HepG2 (cell line): ENCODE data around the gene POLG2. TPM values are rescaled to one million over a fixed set of nuclear protein-coding genes. Genes with fewer than 3 reads are reported as not detected.

Source experiments
- ATAC-seq: fragments of 200-7000 bp; cut with Tn5 transposase; 3 replicates; pipeline ENCODE4 v1.9.1; 2020; ENCODE audit warnings: mild to moderate bottlenecking, moderate library complexity
- BruUV-seq: library from RNA; stranded (reverse); fragments of 400-500 nt; replicated peaks from 2 replicates; lab custom pipeline; 2021; lab: Mats Ljungman, UMichigan
- CTCF ChIA-PET: fragments of 300-600 bp; formaldehyde crosslinking; extraction: SDS; loops from one replicate; lab custom pipeline; 2021; ENCODE audit warnings: low total read pairs, inconsistent platforms, low intra/inter-chr PET ratio; lab: Yijun Ruan, JAX
- POLR2A ChIA-PET: fragments of 350-600 bp; sonication (Branson Sonifier 250); formaldehyde crosslinking; loops from one replicate; lab custom pipeline; 2020; ENCODE audit warnings: antibody characterized with exemption, inconsistent platforms; lab: Yijun Ruan, JAX
- DNase-seq: peaks from one replicate; pipeline ENCODE4 v3.0.0-alpha.2; 2015; ENCODE audit warnings: low spot score
- FAIRE-seq: peaks from 3 replicates; lab custom pipeline; 2011; peaks lifted over from hg19 to GRCh38; lab: Jason Lieb, UNC
- H2AFZ ChIP-seq: one replicate; pipeline ENCODE4 v1.6.1; 2011; ENCODE audit warnings: low read length, inconsistent platforms
- H3K27ac ChIP-seq: fragments of 300-600 bp; 3 replicates; pipeline ENCODE4 v1.8.0; 2011; ENCODE audit warnings: mixed run types, mild to moderate bottlenecking, mixed read lengths, low read length, inconsistent platforms; ENCODE audit not compliant: insufficient read depth; ENCODE audit errors: extremely low read length
- H3K27me3 ChIP-seq, 2 experiments: fragments of 200-600 bp in 1 of 2; 2 replicates in 1 of 2; 3 replicates in 1 of 2; pipeline versions ENCODE4 v1.6.0 to v1.8.0; 2011; ENCODE audit warnings: low read length in 2 of 2, mild to moderate bottlenecking in 2 of 2, moderate library complexity in 2 of 2, inconsistent platforms in 1 of 2; ENCODE audit not compliant: insufficient read depth in 2 of 2, control insufficient read depth in 1 of 2
- H3K36me3 ChIP-seq, 2 experiments: fragments of 200-600 bp in 1 of 2; replicated peaks in 1 of 2; 2 replicates in 1 of 2; 3 replicates in 1 of 2; pipeline versions ENCODE4 v1.5.1 to v1.8.0; 2011; ENCODE audit warnings: low read length in 2 of 2, inconsistent platforms in 1 of 2; ENCODE audit not compliant: insufficient read depth in 2 of 2, control insufficient read depth in 1 of 2
- H3K4me1 ChIP-seq: 2 replicates; pipeline ENCODE4 v1.5.1; 2012; ENCODE audit warnings: low read length, inconsistent platforms; ENCODE audit not compliant: insufficient read depth
- H3K4me2 ChIP-seq: 2 replicates; pipeline ENCODE4 v1.6.0; 2011; ENCODE audit warnings: low read depth, low read length, inconsistent platforms
- H3K4me3 ChIP-seq, 3 experiments: fragments of 200-600 bp in 1 of 3; sonication (generic), shearing (Covaris generic) in 1 of 3; replicated peaks in 1 of 3; 2 replicates each; pipeline ENCODE4 v1.5.1; 2011 to 2016; ENCODE audit warnings: low read length in 3 of 3, inconsistent platforms in 2 of 3, low read depth in 2 of 3, mild to moderate bottlenecking in 2 of 3, control low read depth in 1 of 3, mixed read lengths in 1 of 3; ENCODE audit not compliant: insufficient read depth in 1 of 3
- H3K79me2 ChIP-seq: one replicate; pipeline ENCODE4 v1.6.1; 2011; ENCODE audit warnings: low read length, inconsistent platforms; ENCODE audit not compliant: insufficient read depth
- H3K9ac ChIP-seq: 2 replicates; pipeline ENCODE4 v1.6.0; 2011; ENCODE audit warnings: mild to moderate bottlenecking, low read depth, low read length, inconsistent platforms; ENCODE audit not compliant: insufficient read depth
- H3K9me3 ChIP-seq: 2 replicates; pipeline ENCODE4 v1.5.1; 2012; ENCODE audit warnings: mild to moderate bottlenecking, low read length
- H4K20me1 ChIP-seq: 2 replicates; pipeline ENCODE4 v1.6.0; 2011; ENCODE audit warnings: inconsistent platforms, mild to moderate bottlenecking, low read length, moderate library complexity; ENCODE audit not compliant: insufficient read depth
- TBP ChIP-seq: sonication (generic); formaldehyde crosslinking; IDR thresholded peaks from 2 replicates; pipeline ENCODE4 v1.5.0; 2020; ENCODE audit warnings: missing genetic modification reagents
- TBX3 ChIP-seq: fragments of 450-650 bp; IDR thresholded peaks from 2 replicates; pipeline ENCODE4 v1.6.1; 2017; ENCODE audit warnings: antibody characterized with exemption, mild to moderate bottlenecking, inconsistent platforms, borderline replicate concordance
- ZC3H4 ChIP-seq: sonication (generic); formaldehyde crosslinking; IDR thresholded peaks from 2 replicates; pipeline ENCODE4 v1.4.0; 2020; ENCODE audit warnings: missing genetic modification reagents, borderline replicate concordance
- ZNF318 ChIP-seq: sonication (generic); formaldehyde crosslinking; IDR thresholded peaks from 2 replicates; pipeline ENCODE4 v1.4.0; 2020; ENCODE audit warnings: mild to moderate bottlenecking, missing genetic modification reagents
- ZNF382 ChIP-seq: sonication (generic); formaldehyde crosslinking; IDR thresholded peaks from 2 replicates; pipeline ENCODE4 v1.5.0; 2020; ENCODE audit warnings: missing genetic modification reagents, mild to moderate bottlenecking, borderline replicate concordance
- WGBS: methylation state at CpG from one replicate; pipeline ENCODE4 v1.1.6; 2017; ENCODE audit warnings: low lambda C conversion rate; 5-methylcytosine and 5-hydroxymethylcytosine counted together
- in situ Hi-C: cut with HindIII; loops from 2 replicates; pipeline ENCODE4 v1.10.0; 2017; ENCODE audit warnings: low pct_unique_long_range_greater_than_20kb; ENCODE audit not compliant: extremely low pct_ligation_motif_present
- intact Hi-C: fragments of 100-400 bp; cut with micrococcal nuclease; formaldehyde crosslinking; loops from one replicate; pipeline ENCODE4 v1.10.0; 2022; ENCODE audit not compliant: unreplicated experiment
- polyA plus RNA-seq, 8 experiments: library from polyadenylated mRNA; depleted of rRNA in 3 of 8; stranded (reverse) in 7 of 8; unstranded in 1 of 8; fragments of >200 nt; fragmentation: Illumina TruSeq in 4 of 8; extraction: Trizol in 4 of 8; gene quantifications; 2 replicates each; pipeline versions ENCODE4 v1.2.1 to v1.2.3, GENCODE V29; 2011 to 2016; ENCODE audit warnings: low read depth in 4 of 8, missing spikeins in 1 of 8, mixed read lengths in 1 of 8; ENCODE audit not compliant: insufficient read depth in 1 of 8
- total RNA-seq, 5 experiments: library from RNA; depleted of rRNA; stranded (reverse); fragments of >200 nt; fragmentation: Illumina TruSeq; extraction: Trizol; gene quantifications; 2 replicates each; pipeline ENCODE4 v1.2.3, GENCODE V29; 2016; ENCODE audit warnings: low read depth in 1 of 5
- TF ChIP-seq, protein P1 (sequence below): sonication (generic); formaldehyde crosslinking; IDR thresholded peaks from 2 replicates; pipeline ENCODE4 v1.8.0; 2022; ENCODE audit warnings: mild to moderate bottlenecking, missing genetic modification reagents

Gene POLG2
- total and polyA plus RNA-seq, 2 of the 13 experiments (the other 11 are each of a cell fraction or from before 2014, with no cell fraction given), result 21.1 to 25.5 TPM

DNA sequence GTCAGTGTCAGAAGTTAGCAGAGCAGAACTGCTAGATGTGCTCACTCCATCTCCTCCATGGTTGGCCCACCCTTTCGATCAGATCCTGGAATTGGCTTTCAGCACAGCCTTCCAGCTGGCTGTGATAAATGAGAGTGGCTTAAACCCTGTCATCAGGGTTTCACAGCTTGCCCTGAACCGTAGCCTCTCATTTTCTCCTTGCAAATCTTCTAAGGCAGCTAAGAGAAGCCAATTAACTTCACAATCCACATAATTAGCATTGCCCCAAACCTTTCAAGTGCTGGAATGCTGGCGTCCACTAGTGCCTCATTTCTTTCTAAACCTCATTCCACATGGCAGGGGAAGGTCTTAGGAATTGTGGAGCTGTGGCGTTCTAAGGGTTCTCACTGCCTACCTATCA is 26.2 kb downstream of the POLG2 start:
- no peak; the same call in 2 of the 3 replicates for ATAC-seq
- no peak for DNase-seq
- FAIRE-seq, result no peak
- intact Hi-C loops, result no loop called here
- no TSS peak for BruUV-seq
- no peak overlapping the region for H3K27ac ChIP-seq
- H3K9me3 ChIP-seq, result no peaks in the 10 kb centered on the region
- no peak overlapping the region for H2AFZ ChIP-seq
- H3K4me2 ChIP-seq, result no peak overlapping the region
- WGBS, result 45% methylated on average over 4 of the region's 4 CpGs
- no peak overlapping the region for H3K9ac ChIP-seq
- H4K20me1 ChIP-seq, result no peaks in the 10 kb centered on the region
- CTCF ChIA-PET, result no interaction called here
- no peaks in the 10 kb centered on the region for H3K4me1 ChIP-seq
- TF ChIP-seq, protein P1, sequence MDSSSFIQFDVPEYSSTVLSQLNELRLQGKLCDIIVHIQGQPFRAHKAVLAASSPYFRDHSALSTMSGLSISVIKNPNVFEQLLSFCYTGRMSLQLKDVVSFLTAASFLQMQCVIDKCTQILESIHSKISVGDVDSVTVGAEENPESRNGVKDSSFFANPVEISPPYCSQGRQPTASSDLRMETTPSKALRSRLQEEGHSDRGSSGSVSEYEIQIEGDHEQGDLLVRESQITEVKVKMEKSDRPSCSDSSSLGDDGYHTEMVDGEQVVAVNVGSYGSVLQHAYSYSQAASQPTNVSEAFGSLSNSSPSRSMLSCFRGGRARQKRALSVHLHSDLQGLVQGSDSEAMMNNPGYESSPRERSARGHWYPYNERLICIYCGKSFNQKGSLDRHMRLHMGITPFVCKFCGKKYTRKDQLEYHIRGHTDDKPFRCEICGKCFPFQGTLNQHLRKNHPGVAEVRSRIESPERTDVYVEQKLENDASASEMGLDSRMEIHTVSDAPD, result no peak
- no peak for TF ChIP-seq ZNF318 (CRISPR knock-in tag)
- no peak for TF ChIP-seq ZNF382
- no peak for TF ChIP-seq TBX3
- no peak for TF ChIP-seq ZC3H4 (CRISPR knock-in tag)
- TF ChIP-seq TBP, result no peak
- no peaks in the 10 kb centered on the region for H3K79me2 ChIP-seq
- peaks cover 0 to 6% of the 10 kb centered on the region in 2 experiments; a peak in 1 of 5 replicates for H3K27me3 ChIP-seq
- H3K4me3 ChIP-seq, result no peak overlapping the region
- in situ Hi-C loops, result no loop called here
- no peaks in the 10 kb centered on the region for H3K36me3 ChIP-seq
- POLR2A ChIA-PET, result no interaction called here
